HG02678 (cell line): ENCODE data around the gene FBXO3.

Source experiments
- ATAC-seq: cut with Tn5 transposase; IDR thresholded peaks from one replicate; pipeline ENCODE4 v1.9.1; 2021; ENCODE audit warnings: mild to moderate bottlenecking, moderate library complexity; ENCODE audit not compliant: unreplicated experiment

FBXO3 gene

DNA sequence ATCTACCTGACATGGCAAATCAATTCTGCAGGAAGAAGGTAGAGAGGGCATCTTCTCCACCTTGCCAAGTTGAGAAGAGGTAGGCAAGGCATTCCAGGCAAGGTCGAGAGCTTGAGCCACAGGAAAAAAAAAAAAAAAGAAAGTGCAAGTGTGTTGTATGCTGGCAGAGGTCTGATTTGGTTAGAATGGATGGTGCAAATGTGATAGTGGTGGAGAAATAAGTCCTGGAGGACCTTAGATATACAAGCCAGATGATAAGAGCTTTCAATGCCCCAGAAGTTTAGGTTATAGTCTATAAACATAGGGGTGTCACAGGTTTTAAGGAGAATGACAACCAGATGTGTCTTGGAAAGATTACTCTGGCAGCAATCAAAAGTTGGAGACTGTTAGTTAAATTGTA lies 1.4 kb downstream of the FBXO3 start:
- ATAC-seq = no peak

DNA sequence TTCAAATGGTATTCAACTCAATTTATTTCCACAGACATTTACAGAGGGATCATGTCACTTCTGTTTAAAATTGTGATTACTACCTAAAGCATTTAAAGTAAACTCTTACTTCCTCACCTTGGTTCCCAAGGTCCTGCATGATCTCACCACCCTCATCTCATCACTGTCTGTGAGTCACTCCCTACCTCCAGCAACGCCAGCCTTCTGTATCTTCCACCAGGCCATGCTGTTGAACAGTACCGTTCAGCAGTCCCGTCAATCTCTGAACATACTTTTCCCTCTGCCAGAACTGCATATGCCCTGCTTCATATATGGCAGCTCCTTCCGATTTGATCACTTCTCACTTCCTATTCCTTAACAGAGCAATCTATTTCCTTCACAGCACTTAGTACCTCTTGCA lies 2.0 kb downstream of the FBXO3 start:
- ATAC-seq = no peak

DNA sequence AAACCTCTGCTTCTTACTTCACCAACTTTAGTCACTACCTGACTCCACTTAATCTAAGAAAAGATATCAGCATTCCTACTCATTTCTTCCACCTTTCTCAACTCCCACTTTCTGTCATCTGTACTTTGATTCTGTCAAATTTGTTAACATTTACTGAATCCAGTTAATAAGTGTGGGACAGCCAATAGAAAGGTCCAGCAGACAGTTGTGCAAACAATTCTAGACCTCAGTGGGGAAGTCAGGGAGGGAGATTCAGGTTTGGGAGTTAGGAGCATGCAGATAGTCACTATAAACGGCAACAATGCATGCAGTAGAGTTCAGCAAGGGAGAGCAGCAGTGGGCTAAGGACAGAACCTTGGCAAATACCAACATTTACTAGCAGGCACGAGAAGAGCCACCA lies 4.1 kb downstream of the FBXO3 start:
- no peak for ATAC-seq

DNA sequence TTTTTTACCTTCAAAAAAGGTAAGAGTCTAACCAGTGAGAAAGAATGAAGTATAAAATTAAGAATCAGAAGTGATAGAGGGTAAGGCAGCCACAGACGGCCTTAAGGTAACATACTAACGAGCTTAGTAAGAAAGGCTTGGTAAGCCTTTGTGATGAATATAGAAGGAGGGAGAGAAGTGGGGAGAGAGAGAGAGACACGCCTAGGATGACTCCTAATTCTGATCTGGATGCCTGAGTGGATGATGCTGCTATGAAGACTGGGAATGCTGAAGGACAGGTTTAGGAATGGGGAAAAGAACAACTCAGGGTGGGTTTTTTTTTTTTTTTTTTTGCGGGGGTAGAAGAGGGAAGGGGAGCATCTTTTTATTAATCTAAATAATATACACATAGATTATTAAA lies 4.8 kb downstream of the FBXO3 start:
- no peak for ATAC-seq

DNA sequence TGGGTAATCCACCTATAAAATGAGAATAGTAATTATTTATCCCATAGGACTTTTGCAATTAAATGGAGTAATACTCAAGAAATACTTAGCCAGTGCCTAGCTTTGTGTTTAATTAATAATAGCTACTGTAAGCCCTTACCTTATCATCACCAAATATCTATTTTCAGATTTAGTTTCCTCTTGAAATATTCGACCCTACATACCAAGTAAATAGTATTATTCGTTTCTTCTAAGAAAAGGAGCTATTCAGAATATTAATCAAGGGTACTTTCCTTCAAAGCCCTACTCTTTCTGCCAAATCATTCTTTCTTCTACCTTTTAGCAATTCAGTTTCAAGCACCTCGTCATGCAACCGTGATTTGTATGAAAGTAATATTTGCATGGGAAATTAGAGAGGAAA lies 6.7 kb downstream of the FBXO3 start:
- ATAC-seq = no peak

DNA sequence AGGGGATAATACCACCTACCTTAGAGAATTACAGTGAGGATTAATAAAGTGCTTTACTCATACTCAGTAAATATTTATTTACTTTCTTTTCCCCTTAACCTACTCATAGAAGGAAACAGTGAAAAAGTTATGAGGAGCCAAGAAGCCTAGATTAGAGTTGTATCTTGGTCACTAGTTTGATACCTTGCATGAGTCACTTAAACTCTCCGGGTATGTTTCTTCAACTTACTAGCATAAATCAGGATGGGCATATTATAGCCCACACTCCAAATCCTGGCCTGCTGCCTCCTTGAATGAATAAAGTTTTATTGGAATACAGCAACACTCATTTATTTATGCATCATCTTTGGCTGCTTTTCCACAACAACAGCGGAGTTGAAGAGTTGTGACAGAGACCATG lies 8.2 kb downstream of the FBXO3 start:
- ATAC-seq = no peak

DNA sequence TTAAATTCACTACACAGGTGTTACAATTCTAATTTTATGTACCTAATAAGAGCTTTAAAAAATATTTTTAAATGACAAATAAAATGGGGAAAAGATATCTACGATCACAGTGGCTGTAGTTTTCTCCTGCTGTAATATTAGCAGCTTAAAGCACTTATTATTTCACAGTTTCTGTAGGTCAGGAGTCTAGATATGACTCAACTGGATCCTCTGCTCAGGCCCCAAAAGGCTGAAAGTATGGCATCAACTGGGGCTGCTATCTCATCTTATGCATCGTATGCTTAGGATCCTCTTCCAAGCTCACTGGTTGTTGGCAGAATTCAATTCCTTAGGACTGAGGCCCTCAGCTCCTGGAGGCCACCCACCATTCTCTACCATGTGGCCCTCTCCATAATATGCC lies 12.8 kb downstream of the FBXO3 start:
- ATAC-seq = peak; percentile 77

DNA sequence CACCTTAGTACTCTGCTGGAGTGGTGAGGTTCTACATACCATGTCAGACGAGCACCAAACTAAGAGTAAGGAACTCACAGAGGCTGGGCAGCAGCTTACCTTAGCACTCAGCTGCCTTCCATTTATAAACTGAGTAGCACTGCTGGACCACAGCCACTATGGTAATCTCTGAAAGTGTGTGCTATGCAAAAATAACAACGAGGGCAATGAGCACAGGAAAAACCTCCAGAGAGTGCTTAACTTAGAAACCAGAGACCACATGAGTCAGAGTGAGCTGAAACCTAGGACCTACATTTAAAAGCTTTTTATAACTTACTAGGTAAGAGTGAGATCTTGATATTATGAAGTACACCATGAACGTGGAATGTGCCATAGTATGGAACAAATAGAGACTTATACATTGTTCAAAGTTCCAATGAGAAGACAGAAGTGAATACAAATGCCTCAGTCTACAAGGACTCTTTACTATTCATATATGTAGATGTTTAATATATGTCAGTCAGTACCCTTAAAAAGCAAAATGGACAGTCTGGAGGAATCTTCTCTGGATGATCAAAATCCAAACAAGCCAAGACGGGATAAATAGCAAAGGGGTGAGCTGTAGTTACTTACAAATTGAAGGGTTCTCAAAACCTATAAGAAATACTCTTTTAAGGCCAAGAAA lies 20.9 kb downstream of the FBXO3 start:
- peak; percentile 98 for ATAC-seq

DNA sequence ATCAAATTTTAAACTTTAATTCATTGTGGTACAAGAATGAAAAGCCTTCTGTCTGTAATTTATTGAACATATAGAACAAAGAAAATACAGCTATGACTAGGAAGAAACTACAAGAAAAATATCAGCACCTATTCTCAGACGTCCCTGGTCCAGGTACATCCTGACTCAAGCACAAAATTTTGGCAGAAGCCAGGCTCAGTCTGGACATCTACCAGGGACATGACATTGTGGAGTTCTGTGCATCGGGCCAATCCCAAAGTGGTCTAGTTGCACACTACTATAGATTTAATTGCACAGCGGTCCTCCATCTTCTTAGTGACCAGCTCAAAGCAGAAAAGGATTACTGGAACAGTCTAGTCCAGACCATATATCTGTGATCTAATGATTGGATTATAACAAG lies 22.4 kb downstream of the FBXO3 start:
- ATAC-seq = no peak

DNA sequence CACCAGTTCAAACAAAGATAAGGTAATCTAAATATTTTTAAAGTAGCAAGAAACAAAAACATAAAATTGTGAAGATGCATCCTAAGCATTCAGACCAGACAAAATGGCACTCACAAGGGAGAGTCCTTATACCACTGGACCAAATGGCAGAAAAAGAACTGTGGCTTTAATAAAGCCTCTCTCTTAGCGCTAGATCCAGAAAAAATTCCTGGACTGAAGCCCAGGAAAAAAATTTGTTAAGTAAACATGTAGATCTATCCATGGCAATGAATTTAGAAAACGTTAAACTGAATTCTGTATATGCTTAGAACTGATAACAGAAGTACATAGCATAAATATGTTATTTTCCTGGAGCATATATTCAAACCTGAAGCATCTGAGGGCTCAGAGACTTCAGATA lies 26.3 kb downstream of the FBXO3 start:
- no peak for ATAC-seq

DNA sequence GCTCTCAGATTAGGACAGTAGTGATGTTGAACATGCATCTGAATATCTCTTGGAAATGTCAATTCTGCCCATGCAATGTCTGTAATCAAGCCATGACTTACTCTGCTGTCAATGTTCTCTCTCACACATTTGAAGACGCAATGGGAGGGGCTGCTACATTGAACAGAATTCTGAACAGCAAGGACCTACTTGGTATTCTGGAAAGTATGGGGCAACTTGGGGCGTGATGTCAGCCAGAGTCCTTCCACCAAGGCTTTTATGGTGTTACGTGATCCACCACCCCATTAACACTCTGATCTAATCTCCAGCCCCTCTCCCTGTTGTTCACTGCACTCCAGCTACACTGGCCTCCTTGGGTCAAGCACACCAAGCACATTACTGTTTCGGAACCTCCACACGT lies 31.0 kb downstream of the FBXO3 start:
- no peak for ATAC-seq

DNA sequence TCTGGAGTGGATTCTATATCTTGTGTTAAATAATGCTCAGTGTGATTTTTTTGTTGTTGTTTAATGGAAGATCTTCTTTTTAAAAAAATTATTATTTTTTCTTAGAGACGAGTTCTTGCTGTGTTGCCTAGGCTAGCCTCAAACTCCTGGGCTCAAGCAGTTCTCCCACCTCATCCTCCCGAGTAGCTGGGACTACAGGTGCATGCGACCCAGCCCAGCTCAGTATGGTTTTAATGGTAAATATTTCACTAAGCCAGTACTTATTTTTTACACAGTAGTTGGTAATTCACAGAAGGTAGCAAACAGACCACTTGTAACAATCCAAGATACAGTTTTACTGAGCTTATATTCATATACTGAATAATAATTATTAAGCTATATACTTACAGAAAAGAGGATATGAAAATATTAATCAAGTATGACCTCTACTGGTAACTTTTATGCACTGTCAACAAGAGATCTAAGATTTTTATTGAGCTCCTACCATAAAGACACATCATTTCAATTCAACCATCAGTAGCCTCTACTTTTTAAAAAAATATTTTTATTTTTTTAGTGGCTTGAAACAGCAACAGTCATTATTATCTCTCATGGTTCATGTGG lies 32.0 kb downstream of the FBXO3 start:
- ATAC-seq = no peak

DNA sequence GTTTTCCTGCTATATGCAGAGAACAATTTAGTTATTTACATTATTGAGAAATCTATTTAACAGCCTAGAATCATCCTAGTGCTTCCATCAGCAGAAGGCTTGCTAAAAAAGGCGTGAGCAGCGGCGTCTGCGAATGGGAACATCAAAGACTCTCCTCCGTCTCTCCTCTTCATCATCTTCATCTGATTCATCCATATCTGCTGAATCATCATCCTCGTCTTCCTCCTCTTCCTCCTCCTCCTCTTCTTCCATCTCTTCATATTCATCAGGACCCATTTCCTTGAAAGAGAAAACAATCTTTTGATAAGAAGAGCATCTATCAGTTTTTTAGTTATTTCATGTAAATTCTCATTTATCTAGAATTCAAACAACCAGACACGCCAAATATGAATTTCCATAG lies 32.5 kb downstream of the FBXO3 start:
- ATAC-seq = no peak

DNA sequence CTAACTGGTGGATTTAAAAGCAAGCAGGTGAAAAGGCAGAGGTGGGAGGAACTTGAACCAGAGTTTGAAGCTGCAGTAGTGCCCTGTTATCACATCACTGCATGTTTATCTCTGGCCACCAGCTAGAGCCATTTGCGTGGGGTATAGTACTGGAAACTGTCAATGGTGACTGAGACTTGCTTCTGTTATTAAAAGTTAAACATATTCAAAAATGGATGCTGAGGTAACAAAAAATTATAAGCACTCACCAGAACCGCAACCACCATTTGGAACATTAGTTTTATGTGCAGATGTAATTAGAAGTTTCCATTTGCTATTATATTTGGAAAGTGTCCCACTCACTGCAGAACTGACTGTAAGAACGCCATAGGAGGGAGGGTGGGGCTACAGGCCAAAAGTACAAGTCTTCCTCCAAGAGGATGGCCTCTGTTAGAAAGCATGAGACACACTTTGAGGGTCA lies 36.9 kb downstream of the FBXO3 start:
- no peak for ATAC-seq

DNA sequence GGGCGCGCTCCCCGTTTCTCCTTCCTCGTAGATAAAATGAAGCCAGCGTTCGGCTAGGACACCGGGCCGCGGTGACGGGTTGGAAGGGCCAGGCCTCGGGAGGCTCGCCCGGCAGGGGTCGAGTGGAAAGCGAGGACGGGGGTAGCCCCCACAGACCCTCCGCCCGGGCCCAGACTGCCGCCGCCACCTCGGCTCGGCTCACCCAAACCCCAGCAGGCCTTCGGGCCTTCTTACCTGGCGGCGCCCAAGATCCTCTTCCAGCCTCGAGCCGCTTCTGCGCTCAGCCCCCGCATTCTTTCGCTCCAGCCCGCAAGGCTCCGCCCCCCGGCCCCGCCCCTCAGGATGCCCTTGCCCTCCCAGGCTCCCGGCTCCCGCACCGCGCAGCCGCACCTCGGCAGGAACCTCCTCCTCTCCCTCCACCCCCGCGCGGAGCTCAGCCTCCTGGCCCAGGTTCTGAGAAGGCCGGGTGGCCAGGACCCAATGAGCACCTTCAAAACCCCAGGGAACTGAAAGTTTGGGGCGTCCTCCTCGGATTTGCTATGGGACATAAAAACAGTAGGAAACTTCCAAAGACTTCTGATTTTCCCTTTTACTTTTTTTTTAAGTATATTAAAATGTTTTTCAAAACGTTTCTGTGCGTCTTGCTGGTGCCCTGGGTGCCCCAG lies 38.0 kb downstream of the FBXO3 start, which contains the start of gene CD59:
Gene CD59, minus strand, starts transcription at position 276 of the 665 bp plus-strand sequence. CDS start 13,978 bp downstream, outside the sequence.
- ATAC-seq = peak; percentile 61

DNA sequence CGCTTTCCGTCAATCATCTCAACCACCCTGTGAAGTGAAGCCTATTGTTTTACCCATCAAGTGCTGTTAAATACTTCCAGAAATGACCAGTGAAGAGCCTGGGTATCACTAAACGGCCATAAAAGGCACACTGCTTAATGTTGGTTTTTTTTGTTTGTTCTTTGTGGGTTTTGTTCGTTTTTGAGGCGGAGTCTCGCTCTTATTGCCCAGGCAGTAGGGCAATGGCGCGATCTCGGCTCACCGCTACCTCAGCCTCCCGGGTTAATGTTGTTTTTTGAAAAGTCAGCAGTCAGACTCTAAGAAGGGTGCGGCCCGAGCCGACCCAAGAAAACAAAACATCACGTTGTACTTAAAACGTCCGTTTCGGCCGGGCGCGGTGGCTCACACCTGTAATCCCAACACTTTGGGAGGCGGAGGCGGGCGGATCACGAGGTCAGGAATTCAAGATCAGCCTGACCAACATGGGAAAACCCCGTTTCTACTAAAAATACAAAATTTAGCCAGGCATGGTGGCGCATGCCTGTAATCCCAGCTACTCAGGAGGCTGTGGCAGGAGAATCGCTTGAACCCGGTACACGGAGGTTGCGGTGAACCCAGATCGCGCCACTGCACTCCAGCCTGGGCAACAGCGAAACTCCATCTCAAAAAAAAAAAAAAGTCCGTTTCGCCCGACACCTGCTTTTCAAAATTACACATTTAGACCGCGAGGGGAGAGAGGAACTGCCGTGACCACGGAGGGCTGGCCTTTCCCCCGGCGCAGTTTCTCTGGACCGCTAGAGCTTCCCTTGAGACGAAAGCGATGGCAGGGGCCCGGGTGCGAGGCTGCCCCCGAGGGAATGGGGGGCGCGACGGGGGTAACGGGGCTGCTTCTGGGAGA lies 38.8 kb downstream of the FBXO3 start:
- ATAC-seq = peak; percentile 66

DNA sequence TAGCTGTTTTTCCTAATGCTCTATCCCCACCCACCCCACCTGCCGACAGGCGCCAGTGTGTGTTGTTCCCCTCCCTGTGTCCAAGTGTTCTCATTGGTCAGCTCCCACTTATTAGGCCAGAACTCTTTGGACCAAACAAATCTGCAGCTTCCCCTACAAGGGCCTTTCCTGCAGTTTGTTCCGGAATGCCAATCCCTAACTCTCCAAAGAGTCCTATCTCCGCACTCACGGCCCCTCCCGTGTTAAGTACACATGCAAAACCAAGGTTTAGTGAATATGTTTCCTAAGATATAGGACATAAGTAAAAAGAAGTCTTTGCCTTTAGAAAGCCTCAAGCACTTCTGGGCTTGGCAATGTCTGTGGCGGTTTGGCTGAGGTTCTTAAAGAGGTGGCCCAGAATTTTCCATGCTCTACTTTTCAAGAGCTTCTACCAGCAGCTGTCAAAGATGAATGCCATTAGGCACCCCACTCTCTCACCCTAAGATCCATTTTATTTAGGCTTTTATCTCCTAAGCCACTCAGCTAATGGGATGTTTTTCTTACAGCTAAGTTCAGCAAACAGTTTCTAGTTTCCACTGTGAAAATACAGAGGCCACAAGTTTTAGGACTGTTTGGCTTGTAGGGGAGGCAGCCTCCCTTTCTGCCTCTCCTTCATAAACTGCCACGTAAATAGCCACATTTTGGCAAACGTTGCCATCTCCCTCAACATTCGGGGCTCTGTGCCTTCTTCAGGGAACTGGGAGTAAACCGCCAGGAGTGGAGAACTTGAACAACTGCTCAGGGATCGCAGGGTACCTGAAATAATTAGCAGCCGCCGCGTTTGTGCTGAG lies 39.7 kb downstream of the FBXO3 start:
- no peak for ATAC-seq

DNA sequence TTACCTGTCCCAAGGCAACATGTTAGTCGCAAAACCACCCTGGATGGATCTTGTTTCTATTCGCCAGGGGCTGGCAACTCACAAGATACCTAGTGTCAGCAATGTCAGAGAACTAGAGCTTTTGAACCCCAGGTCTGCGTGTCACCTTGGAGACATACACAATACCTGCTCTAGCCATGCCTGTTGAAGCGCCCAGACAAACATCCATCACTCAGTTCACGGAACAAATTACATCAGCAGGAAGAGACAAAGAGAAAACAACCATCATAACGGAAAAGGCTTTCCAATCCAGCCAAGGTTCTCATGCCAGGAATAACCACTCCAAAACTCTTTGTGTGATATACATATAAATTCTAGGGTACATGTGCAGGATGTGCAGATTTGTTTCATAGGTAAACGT lies 40.3 kb downstream of the FBXO3 start:
- ATAC-seq = no peak

DNA sequence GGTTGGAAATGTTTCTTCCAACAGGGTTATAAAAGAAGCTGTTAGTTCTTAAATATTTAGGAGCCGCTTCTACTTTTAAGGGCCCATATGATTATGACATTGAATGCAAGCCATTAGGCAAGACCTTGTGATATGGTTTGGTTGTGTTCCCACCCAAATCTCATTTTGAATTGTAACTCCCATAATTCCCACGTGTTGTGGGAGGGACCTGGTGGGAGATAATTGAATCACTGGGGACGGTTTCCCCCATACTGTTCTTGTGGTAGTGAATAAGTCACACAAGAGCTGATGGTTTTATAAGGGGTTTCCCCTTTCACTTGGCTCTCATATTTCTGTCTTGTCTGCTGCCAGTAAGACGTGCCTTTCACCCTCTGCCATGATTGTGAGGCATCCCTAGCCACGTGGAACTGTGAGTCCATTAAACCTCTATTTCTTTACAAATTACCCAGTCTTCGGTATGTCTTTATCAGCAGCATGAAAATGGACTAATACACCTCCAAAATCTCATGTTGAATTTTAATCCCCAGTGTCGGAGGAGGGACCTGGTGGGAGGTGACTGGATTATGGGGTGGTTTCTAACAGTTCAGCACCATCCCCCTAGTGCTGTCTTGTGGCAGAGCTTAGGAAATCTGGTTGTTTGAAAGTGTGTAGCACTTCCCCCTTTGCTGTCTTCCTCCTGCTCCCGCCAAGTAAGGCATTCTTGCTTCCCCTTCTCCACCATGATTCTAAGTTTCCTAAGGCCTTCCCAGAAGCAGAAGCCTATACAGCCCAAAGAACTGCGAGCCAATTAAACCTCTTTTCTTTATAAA lies 42.4 kb downstream of the FBXO3 start:
- ATAC-seq = no peak

DNA sequence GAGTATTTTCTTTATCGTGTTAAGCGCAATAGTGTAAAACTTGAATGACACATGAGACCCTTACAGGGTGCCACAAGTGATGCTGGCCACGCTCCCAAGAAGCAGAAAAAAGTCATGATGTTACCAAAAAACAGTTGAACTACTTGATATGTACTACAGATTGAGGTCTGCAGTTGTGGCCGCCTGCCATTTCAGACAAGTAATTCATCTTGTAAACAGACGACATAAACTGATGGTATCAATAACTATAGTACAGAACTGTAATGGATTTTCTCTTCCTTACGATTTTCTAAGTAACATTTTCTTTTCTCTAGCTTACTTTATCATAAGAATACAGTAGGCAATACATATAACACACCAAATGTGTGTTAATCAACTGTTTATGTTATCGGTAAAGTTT lies 43.6 kb downstream of the FBXO3 start:
- ATAC-seq = no peak
